ENCODE data around the gene MTCH1.

The MTCH1 gene

DNA sequence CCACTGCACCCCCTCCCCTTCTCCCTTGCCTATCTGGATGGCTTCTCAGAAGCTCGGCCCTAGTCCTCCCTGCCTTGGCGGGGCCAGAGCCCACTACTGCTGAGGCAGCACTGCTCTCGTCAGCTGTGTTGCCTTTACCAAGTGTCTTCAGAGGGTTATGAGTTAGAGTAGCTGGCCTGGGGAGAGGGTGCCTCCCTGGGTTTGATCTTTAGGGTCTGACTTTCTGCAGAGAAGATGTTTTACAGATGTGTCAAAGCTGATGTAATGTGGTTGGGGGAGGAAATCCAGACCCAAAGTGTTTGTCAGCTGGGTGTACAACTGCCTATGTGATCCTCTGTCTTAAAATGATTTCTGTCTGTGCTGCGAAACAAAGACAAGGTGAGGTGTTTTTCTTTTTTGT, 61.9 kb downstream of the MTCH1 start:
- DNase-seq (ENCODE audit: low read depth), result no peak

DNA sequence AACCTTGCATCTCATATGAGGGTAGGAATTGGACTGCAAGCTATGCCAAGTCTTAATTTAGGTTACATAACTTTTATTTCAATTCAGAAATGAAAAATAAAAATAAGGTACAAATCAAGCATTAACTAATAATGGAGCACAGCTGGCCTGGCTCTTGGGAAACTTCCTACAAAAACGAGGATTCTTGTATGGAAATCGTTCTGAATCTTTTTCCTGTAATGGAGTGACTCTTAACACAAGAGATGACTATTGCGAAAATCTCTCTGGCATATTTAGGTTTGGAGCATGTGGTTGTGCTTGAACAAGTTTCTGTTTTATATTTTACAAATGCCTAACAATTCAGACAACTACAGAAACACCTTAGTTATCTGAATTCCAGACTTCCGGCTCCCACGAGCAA, 65.5 kb downstream of the MTCH1 start:
- DNase-seq (ENCODE audit: low read depth), result no peak

DNA sequence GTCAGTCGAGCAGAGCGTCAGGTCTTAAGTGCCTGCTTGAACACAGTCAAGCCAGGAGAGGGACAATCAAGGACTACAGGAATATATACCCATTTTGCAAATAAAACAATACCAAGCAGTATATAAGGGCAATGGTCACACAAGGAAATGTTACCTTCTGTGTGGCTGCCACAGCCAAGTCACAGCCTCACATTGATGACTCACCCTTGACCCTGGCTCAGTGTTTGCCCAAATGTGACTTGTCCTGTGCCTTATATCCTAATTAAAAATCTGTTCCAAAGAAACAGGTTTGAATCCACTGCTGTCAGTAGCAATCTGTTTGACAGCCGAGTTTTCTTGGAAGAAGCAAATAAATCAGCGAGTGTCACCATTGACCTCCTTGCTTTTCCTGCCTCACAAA, 65.9 kb downstream of the MTCH1 start:
- DNase-seq (ENCODE audit: low read depth), result no peak

Data from CMK (cell line).